Right atrium auricular region (tissue), 2 donors: ENCODE results near the gene TAF1A. TPM values are rescaled to one million over a fixed set of nuclear protein-coding genes. Genes with fewer than 3 reads are reported as not detected.
A peak's percentile ranks its signal among the peaks of the same experiment; 100 is the strongest.
"Not testable (repeated sequence)": the region's sequence is repeated elsewhere in the genome, so short reads cannot be mapped to it uniquely, and the experiment has no call there.

Source experiments
- DNase-seq: peaks from one replicate; pipeline ENCODE4 v3.0.0-alpha.2; 2019; ENCODE audit warnings: low spot score
- H3K27ac ChIP-seq, 2 donors: fragments of 200-600 bp; sonication (generic); 1 replicate in 1 of 2; 2 replicates in 1 of 2; pipeline ENCODE4 v1.5.1; 2016 to 2019
- H3K27me3 ChIP-seq, 2 donors: fragments of 200-600 bp; sonication (generic); one replicate each; pipeline versions ENCODE4 v1.5.1 to v1.6.0; 2017 to 2019
- H3K36me3 ChIP-seq: fragments of 200-600 bp; sonication (generic); one replicate; pipeline ENCODE4 v1.5.1; 2016
- H3K4me1 ChIP-seq, 2 donors: fragments of 200-600 bp; sonication (generic); one replicate each; pipeline versions ENCODE4 v1.5.1 to v1.6.0; 2017 to 2019
- H3K4me3 ChIP-seq, 2 donors: fragments of 200-600 bp; sonication (generic); 1 replicate in 1 of 2; 2 replicates in 1 of 2; pipeline ENCODE4 v1.5.1; 2017 to 2019; ENCODE audit warnings: mild to moderate bottlenecking in 1 of 2, moderate library complexity in 1 of 2
- H3K9me3 ChIP-seq, 2 donors: fragments of 200-600 bp; sonication (generic); one replicate each; pipeline ENCODE4 v1.5.1; 2019
- total RNA-seq, 2 donors: library from RNA; depleted of rRNA; stranded (reverse); fragments of >200 nt; gene quantifications; one replicate each; pipeline ENCODE4 v1.1.0, GENCODE V29; 2016
- TF ChIP-seq, protein P1 (sequence below), 2 donors: fragments of 200-600 bp; sonication (generic); IDR thresholded peaks; one replicate each; pipeline ENCODE4 v1.5.1; 2019; ENCODE audit warnings: antibody characterized with exemption in 2 of 2

The TAF1A gene
- total RNA-seq, 2 donors from 2014 or later = 1.3 to 2.7 TPM

DNA sequence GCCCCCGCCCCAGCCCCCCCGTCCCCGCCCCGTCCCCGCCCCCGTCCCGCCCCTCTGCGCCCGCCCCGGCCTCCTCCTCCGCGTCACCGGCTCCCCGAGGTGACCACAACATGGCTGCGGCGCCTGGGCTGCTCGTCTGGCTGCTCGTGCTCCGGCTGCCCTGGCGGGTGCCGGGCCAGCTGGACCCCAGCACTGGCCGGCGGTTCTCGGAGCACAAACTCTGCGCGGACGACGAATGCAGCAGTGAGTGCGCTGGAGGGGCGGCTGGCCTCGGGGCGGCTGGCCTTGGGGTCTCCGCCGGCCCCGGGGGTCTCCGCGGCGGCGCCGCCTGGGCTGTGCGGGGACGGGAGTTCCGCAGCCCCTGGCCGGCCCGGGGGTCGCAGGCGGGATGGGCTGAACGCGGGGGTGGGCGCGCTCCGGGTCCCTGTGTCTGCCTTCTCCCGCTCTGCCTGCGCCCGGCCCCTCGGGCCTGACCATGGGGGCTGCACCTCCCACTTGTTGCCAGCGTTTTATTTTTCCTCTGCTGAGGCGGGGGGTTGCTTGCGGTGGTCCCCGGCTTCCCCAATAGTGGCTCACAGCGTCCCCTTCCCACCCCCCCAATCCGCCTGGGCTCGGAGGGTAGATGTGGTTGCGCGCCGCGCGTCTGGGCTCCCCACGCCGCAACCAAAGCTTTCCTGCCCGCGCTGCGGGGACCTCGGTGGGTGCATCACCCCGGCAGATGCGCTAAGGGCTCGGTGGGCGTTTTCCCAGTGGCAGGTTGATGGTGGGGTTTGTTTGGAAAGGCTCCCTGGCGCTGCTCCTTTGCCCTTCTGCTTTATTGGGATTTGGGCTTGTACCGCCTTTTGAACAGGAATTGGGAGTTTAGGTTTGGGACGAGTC is 28.5 kb upstream of the TAF1A start, which contains the start of gene MIA3:
TSS of gene MIA3 (plus strand) at position 97 of the 879 bp plus-strand sequence. CDS start at position 111, 14 bp downstream.
- peak within 1 kb of the TSS; percentile 82 to 86 for H3K27ac ChIP-seq
- TF ChIP-seq, protein P1, sequence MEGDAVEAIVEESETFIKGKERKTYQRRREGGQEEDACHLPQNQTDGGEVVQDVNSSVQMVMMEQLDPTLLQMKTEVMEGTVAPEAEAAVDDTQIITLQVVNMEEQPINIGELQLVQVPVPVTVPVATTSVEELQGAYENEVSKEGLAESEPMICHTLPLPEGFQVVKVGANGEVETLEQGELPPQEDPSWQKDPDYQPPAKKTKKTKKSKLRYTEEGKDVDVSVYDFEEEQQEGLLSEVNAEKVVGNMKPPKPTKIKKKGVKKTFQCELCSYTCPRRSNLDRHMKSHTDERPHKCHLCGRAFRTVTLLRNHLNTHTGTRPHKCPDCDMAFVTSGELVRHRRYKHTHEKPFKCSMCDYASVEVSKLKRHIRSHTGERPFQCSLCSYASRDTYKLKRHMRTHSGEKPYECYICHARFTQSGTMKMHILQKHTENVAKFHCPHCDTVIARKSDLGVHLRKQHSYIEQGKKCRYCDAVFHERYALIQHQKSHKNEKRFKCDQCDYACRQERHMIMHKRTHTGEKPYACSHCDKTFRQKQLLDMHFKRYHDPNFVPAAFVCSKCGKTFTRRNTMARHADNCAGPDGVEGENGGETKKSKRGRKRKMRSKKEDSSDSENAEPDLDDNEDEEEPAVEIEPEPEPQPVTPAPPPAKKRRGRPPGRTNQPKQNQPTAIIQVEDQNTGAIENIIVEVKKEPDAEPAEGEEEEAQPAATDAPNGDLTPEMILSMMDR (IDR thresholded peaks at IDR 0.05) = no peak
- peaks cover 0 to 15% of the 10 kb centered on the region in 2 donors for H3K4me1 ChIP-seq
- peak; percentile 76 for DNase-seq
- H3K27me3 ChIP-seq = no peaks in the 10 kb centered on the region
- no peaks in the 10 kb centered on the region for H3K9me3 ChIP-seq
- peak within 1 kb of the TSS; percentile 98 to 99 for H3K4me3 ChIP-seq
- peaks cover 6% of the 10 kb centered on the region for H3K36me3 ChIP-seq

DNA sequence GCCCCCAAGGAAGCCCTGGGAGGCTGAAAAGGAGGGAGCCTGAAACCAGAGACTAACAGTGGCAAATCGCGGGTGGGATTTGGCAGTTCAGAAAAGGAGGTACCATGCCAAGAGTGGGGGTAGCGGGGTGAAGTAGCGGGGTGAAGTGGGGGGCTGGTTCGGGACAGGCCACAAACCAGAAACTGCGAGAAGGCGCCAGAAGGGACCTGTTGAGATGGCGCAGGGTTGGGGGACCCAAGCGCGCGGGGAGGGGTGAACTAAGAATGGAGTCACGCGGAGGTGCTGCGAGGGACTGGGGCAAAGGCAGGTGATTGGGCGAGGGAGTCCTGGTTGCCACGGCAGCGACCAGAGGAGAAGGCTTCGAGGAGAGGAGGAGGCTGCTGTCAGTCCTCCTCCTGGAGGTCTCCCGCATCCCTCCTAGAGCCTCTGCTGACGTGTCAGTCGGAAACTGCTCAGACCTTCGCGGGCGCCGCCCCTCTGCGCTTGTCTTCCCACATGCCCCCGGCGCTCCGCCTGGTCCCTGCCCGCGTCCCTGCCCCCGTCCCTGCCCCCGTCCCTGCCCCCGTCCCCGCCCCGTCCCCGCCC is 27.7 kb upstream of the TAF1A start:
- peak overlapping the region; percentile 48 to 98 for H3K4me3 ChIP-seq
- H3K27ac ChIP-seq = peak overlapping the region; percentile 50 to 65
- DNase-seq = peak; percentile 94
- TF ChIP-seq, protein P1 (IDR thresholded peaks at IDR 0.05) = no peak
- no peaks in the 10 kb centered on the region for H3K9me3 ChIP-seq
- peaks cover 0 to 15% of the 10 kb centered on the region in 2 donors for H3K4me1 ChIP-seq
- no peaks in the 10 kb centered on the region for H3K36me3 ChIP-seq
- no peaks in the 10 kb centered on the region for H3K27me3 ChIP-seq

DNA sequence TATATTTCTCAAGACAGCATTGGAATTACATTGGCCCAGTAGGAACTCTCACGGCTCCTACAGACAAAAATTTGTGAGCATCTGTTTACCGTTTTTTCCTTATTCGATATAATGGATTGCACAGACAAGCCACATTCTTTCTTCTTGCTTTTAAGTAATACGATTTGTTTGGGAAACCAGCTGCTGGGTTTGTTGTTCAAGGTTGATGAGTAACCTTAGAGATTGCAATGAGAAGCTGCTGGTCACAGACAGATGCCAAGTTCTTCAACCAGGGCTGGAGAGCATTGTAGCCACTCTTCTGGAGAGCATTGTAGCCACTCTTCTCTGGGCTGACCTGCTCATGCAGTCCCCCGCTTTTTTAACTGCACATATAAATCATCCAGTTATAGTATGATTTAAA is 26.8 kb upstream of the TAF1A start:
- H3K4me3 ChIP-seq = no peak overlapping the region
- H3K9me3 ChIP-seq = no peaks in the 10 kb centered on the region
- H3K36me3 ChIP-seq = no peaks in the 10 kb centered on the region
- TF ChIP-seq, protein P1 (IDR thresholded peaks at IDR 0.05) = no peak
- DNase-seq = no peak
- no peaks in the 10 kb centered on the region for H3K27me3 ChIP-seq
- H3K27ac ChIP-seq = no peak overlapping the region
- H3K4me1 ChIP-seq = peaks cover 0 to 15% of the 10 kb centered on the region in 2 donors

DNA sequence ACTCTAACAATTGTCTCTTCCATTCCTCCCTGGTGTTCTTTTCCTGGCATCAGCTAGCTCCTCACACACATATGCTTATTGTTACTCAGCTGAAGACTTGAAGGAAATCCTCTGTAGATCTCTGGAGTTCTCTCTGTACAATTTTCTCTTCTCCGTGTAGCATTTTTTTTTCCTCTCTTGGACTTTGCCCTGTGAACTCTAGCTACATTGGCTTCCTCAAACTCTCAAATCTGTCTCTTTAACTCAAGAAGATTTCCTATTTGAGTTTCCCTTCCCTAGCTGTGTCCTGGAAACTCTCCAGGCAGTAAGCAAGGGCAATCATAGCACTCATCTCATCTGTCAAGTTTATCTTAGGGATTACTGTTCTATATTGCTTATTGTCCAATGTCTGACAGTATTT is 23.9 kb upstream of the TAF1A start:
- Histone ChIP-seq H3K4me3 (no peak overlapping the region), H3K27ac (no peak overlapping the region), H3K4me1 (peaks cover 0 to 6% of the 10 kb centered on the region in 2 donors), H3K27me3 (no peaks in the 10 kb centered on the region), H3K9me3 (no peaks in the 10 kb centered on the region), H3K36me3 (no peaks in the 10 kb centered on the region)
- DNase-seq = no peak
- TF ChIP-seq, protein P1 (IDR thresholded peaks at IDR 0.05) = no peak

DNA sequence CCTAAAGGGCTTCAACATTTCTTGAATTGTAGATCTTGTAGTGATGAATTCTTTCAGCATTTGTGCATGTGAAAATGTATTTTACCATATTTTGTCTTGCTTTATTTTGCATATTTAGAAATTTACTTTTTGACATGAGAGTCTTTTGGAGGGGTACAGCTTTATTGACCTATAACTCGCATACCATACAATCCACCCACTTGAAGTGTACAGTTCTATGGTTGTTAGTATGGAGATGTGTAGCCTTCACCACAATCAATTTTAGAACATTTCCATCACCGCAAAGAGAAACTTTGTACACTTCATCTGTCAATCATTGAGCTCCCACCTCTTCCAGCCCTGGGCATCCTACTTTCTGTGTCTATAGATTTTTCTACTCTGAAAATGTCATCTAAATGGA is 21.0 kb upstream of the TAF1A start:
- Histone ChIP-seq H3K27ac (no peak overlapping the region), H3K4me1 (no peaks in the 10 kb centered on the region), H3K27me3 (no peaks in the 10 kb centered on the region), H3K36me3 (no peaks in the 10 kb centered on the region), H3K9me3 (no peaks in the 10 kb centered on the region), H3K4me3 (no peak overlapping the region)
- DNase-seq = no peak
- TF ChIP-seq, protein P1 (IDR thresholded peaks at IDR 0.05) = no peak

DNA sequence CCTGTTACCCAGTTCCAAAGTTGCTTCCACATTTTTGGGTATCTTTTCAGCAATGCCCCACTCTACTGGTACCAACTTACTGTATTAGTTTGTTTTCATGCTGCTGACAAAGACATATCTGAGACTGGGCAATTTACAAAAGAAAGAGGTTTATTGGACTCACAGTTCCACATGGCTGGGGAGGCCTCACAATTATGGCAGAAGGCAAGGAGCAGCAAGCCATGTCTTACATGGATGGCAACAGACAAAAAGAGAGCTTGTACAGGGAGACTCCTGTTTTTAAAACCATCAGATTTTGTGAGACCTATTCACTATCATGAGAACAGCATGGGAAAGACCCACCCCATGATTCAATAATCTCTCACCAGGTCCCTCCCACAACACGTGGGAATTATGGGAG is 19.4 kb upstream of the TAF1A start:
- DNase-seq, H3K27me3 ChIP-seq, H3K4me3 ChIP-seq, H3K36me3 ChIP-seq, H3K27ac ChIP-seq, H3K9me3 ChIP-seq, H3K4me1 ChIP-seq: not testable (repeated sequence)
